A549 (cell line): ENCODE measurements around the gene ROR2. TPM values are rescaled to one million over a fixed set of nuclear protein-coding genes. Genes with fewer than 3 reads are reported as not detected.

Experiments
- ATAC-seq, 2 experiments: fragments of 200-7000 bp in 1 of 2; fragments of >200 bp in 1 of 2; cut with Nextera tagmentation in 1 of 2; cut with Tn5 transposase in 1 of 2; 3 replicates each; pipeline versions ENCODE4 v1.8.0 to v1.9.1; 2018 to 2020; ENCODE audit warnings: mild to moderate bottlenecking in 1 of 2, moderate library complexity in 1 of 2
- CTCF ChIA-PET: fragments of 300-600 bp; sonication (Branson Sonifier 250); formaldehyde crosslinking; extraction: SDS; loops from one replicate; lab custom pipeline; 2021; ENCODE audit warnings: antibody characterized with exemption, inconsistent platforms; lab: Yijun Ruan, JAX
- POLR2A ChIA-PET: fragments of 350-600 bp; formaldehyde crosslinking; extraction: SDS; loops from one replicate; lab custom pipeline; 2021; ENCODE audit warnings: antibody characterized with exemption, inconsistent platforms; lab: Yijun Ruan, JAX
- DNase-seq, 2 experiments: peaks; one replicate each; pipeline versions ENCODE4 v3.0.0 to v3.0.0-alpha.2; 2011 to 2016; ENCODE audit warnings: low read depth in 1 of 2, low spot score in 1 of 2
- FAIRE-seq: peaks from 2 replicates; lab custom pipeline; 2011; peaks lifted over from hg19 to GRCh38; lab: Jason Lieb, UNC
- H3K27ac ChIP-seq, 2 experiments: fragments of >200 bp; sonication (Bioruptor Twin); formaldehyde crosslinking; 3 replicates each; pipeline ENCODE4 v1.5.1; 2016 to 2017
- H3K4me1 ChIP-seq: fragments of >200 bp; sonication (Bioruptor Twin); formaldehyde crosslinking; 3 replicates; pipeline ENCODE4 v1.6.1; 2016
- H3K4me2 ChIP-seq: fragments of >200 bp; sonication (Bioruptor Twin); formaldehyde crosslinking; 3 replicates; pipeline ENCODE4 v1.6.1; 2016
- H3K4me3 ChIP-seq: fragments of >200 bp; sonication (Bioruptor Twin); formaldehyde crosslinking; 3 replicates; pipeline ENCODE4 v1.5.1; 2016
- H3K9me3 ChIP-seq: fragments of >200 bp; sonication (Bioruptor Twin); formaldehyde crosslinking; 3 replicates; pipeline ENCODE4 v1.6.1; 2016
- EHMT2 ChIP-seq: fragments of 200-600 bp; sonication (generic); IDR thresholded peaks from 2 replicates; pipeline ENCODE4 v1.6.1; 2016; ENCODE audit warnings: antibody characterized with exemption, low read depth, mild to moderate bottlenecking, moderate library complexity
- EP300 ChIP-seq, 2 experiments: fragments of >200 bp; sonication (Bioruptor Twin); formaldehyde crosslinking; IDR thresholded peaks; 2 replicates in 1 of 2; 3 replicates in 1 of 2; pipeline ENCODE4 v1.6.1; 2016 to 2017
- HOXB13 ChIP-seq: fragments of 250-450 bp; sonication (Bioruptor Pico); IDR thresholded peaks from 2 replicates; pipeline ENCODE4 v1.5.0; 2020; ENCODE audit warnings: low read depth, mild to moderate bottlenecking, moderate library complexity
- HOXB5 ChIP-seq: fragments of 250-450 bp; sonication (Bioruptor Pico); IDR thresholded peaks from 2 replicates; pipeline ENCODE4 v1.5.0; 2020; ENCODE audit warnings: mild to moderate bottlenecking, moderate library complexity
- JUNB ChIP-seq: fragments of >200 bp; sonication (Bioruptor Twin); formaldehyde crosslinking; IDR thresholded peaks from 2 replicates; pipeline ENCODE4 v1.6.1; 2016
- MAFK ChIP-seq: fragments of 450-650 bp; IDR thresholded peaks from 2 replicates; pipeline ENCODE4 v1.6.1; 2014; ENCODE audit not compliant: partially characterized antibody
- MAZ ChIP-seq: fragments of 150-350 bp; IDR thresholded peaks from 2 replicates; pipeline ENCODE4 v1.6.1; 2014; ENCODE audit warnings: antibody characterized with exemption, low read depth, low read length, borderline replicate concordance
- MYC ChIP-seq: IDR thresholded peaks from 2 replicates; pipeline ENCODE4 v1.6.1; 2012; ENCODE audit warnings: mild to moderate bottlenecking, inconsistent platforms, low read length, improper control_type of control experiment, borderline replicate concordance
- NR3C1 ChIP-seq: fragments of >200 bp; sonication (Bioruptor Twin); formaldehyde crosslinking; IDR thresholded peaks from 3 replicates; pipeline ENCODE4 v1.6.1; 2017
- RAD21 ChIP-seq, 2 experiments: fragments of >200 bp in 1 of 2; sonication (Bioruptor Twin) in 1 of 2; formaldehyde crosslinking in 1 of 2; IDR thresholded peaks in 1 of 2; conservative IDR thresholded peaks in 1 of 2; 2 replicates in 1 of 2; 3 replicates in 1 of 2; pipeline ENCODE4 v1.6.1; 2012 to 2018; ENCODE audit warnings: inconsistent platforms in 1 of 2
- RARB ChIP-seq: fragments of 250-450 bp; sonication (Bioruptor Pico); IDR thresholded peaks from 2 replicates; pipeline ENCODE4 v1.8.0; 2021; ENCODE audit warnings: mild to moderate bottlenecking, moderate library complexity
- RCOR1 ChIP-seq: fragments of 150-350 bp; IDR thresholded peaks from 2 replicates; pipeline ENCODE4 v1.6.1; 2014; ENCODE audit warnings: antibody characterized with exemption, low read length, low read depth
- RFX5 ChIP-seq: fragments of 450-650 bp; IDR thresholded peaks from 2 replicates; pipeline ENCODE4 v1.7.1; 2014; ENCODE audit warnings: antibody characterized with exemption, mild to moderate bottlenecking, moderate library complexity
- SMC3 ChIP-seq: fragments of >200 bp; sonication (Bioruptor Twin); formaldehyde crosslinking; IDR thresholded peaks from 3 replicates; pipeline ENCODE4 v1.6.1; 2018; ENCODE audit warnings: inconsistent platforms
- TP53 ChIP-seq: fragments of 250-450 bp; sonication (Bioruptor Pico); IDR thresholded peaks from 2 replicates; pipeline ENCODE4 v1.5.0; 2021; ENCODE audit warnings: mild to moderate bottlenecking, moderate library complexity
- ZC3H11A ChIP-seq: fragments of 450-650 bp; IDR thresholded peaks from 2 replicates; pipeline ENCODE4 v1.6.1; 2014; ENCODE audit warnings: antibody characterized with exemption, mild to moderate bottlenecking
- ZFP36 ChIP-seq: fragments of 450-650 bp; IDR thresholded peaks from 2 replicates; pipeline ENCODE4 v1.6.1; 2014; ENCODE audit warnings: borderline replicate concordance; ENCODE audit not compliant: partially characterized antibody
- ZNF302 ChIP-seq: fragments of 250-450 bp; sonication (Bioruptor Pico); IDR thresholded peaks from 2 replicates; pipeline ENCODE4 v1.9.0; 2021; ENCODE audit warnings: inconsistent platforms, mild to moderate bottlenecking, moderate library complexity
- WGBS: methylation state at CpG from one replicate; pipeline ENCODE4 v1.1.6; 2017; ENCODE audit errors: missing lambda C conversion rate; 5-methylcytosine and 5-hydroxymethylcytosine counted together
- polyA plus RNA-seq, 4 experiments: library from polyadenylated mRNA; depleted of rRNA in 3 of 4; stranded (reverse); fragments of >200 nt; fragmentation: RNase III in 1 of 4; extraction: RNeasy Plus Mini Kit Qiagen cat#74134 plus additional on column Dnase treatment in 1 of 4; gene quantifications; 2 replicates in 3 of 4; 3 replicates in 1 of 4; pipeline ENCODE4 v1.2.3, GENCODE V29; 2011 to 2017
- TF ChIP-seq, protein P1 (sequence below): fragments of 200-600 bp; sonication (generic); IDR thresholded peaks from 2 replicates; pipeline ENCODE4 v1.6.1; 2016; ENCODE audit warnings: antibody characterized with exemption, mild to moderate bottlenecking, moderate library complexity
- TF ChIP-seq, protein P2 (sequence below): fragments of >200 bp; sonication (Bioruptor Twin); formaldehyde crosslinking; IDR thresholded peaks from 2 replicates; pipeline ENCODE4 v1.6.1; 2016
- TF ChIP-seq, protein P3 (sequence below): fragments of 250-450 bp; sonication (Bioruptor Pico); IDR thresholded peaks from 2 replicates; pipeline ENCODE4 v1.5.0; 2020; ENCODE audit warnings: low read depth, mild to moderate bottlenecking, moderate library complexity
- TF ChIP-seq, protein P4 (sequence below): fragments of >200 bp; sonication (Bioruptor Twin); formaldehyde crosslinking; IDR thresholded peaks from 3 replicates; pipeline ENCODE4 v1.6.1; 2016

Gene ROR2
- polyA plus RNA-seq, 2 of the 4 experiments (the other 2 are of a cell fraction), result 0.12 to 0.53 TPM

DNA sequence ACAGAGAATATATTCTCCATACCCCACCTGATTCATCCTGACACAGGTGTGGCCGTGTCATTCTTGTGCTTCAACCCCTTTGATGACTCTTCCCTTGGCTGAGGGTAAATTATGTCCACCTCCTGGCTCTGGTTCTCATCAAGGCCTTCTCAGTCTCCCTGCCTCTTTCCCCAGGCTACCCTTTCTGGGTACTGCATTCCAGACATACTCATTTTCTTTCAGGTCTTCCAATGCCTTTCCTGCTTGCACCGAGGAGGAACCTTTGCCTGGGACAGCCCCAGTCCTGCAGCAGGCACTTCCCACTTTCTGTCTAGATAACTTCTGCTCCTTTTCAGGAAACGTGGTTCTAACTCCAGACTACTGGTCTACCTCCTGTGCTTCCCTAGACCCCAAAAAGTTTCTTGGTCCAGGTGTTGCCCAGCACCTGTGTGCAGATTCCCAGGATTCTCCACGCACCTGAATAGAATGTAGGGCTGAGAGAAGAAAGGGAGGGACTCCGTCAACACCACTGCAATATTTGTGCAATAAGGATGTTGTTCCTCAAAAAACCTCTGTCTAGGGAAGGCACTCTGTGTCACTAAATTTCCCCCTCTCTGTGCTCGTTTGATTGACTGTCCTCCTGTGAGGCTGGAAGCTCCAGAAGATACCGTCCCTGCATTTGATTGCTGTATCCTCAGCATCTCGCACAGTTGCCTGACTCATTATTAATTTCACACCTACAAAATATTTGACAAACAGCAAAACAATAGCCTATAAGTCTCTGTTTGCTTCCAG lies 271.0 kb downstream of the ROR2 start (continued):
- TF ChIP-seq, protein P1, sequence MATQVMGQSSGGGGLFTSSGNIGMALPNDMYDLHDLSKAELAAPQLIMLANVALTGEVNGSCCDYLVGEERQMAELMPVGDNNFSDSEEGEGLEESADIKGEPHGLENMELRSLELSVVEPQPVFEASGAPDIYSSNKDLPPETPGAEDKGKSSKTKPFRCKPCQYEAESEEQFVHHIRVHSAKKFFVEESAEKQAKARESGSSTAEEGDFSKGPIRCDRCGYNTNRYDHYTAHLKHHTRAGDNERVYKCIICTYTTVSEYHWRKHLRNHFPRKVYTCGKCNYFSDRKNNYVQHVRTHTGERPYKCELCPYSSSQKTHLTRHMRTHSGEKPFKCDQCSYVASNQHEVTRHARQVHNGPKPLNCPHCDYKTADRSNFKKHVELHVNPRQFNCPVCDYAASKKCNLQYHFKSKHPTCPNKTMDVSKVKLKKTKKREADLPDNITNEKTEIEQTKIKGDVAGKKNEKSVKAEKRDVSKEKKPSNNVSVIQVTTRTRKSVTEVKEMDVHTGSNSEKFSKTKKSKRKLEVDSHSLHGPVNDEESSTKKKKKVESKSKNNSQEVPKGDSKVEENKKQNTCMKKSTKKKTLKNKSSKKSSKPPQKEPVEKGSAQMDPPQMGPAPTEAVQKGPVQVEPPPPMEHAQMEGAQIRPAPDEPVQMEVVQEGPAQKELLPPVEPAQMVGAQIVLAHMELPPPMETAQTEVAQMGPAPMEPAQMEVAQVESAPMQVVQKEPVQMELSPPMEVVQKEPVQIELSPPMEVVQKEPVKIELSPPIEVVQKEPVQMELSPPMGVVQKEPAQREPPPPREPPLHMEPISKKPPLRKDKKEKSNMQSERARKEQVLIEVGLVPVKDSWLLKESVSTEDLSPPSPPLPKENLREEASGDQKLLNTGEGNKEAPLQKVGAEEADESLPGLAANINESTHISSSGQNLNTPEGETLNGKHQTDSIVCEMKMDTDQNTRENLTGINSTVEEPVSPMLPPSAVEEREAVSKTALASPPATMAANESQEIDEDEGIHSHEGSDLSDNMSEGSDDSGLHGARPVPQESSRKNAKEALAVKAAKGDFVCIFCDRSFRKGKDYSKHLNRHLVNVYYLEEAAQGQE, result no peak
- TF ChIP-seq, protein P2, sequence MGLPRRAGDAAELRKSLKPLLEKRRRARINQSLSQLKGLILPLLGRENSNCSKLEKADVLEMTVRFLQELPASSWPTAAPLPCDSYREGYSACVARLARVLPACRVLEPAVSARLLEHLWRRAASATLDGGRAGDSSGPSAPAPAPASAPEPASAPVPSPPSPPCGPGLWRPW, result no peak
- TF ChIP-seq MYC, result no peak

DNA sequence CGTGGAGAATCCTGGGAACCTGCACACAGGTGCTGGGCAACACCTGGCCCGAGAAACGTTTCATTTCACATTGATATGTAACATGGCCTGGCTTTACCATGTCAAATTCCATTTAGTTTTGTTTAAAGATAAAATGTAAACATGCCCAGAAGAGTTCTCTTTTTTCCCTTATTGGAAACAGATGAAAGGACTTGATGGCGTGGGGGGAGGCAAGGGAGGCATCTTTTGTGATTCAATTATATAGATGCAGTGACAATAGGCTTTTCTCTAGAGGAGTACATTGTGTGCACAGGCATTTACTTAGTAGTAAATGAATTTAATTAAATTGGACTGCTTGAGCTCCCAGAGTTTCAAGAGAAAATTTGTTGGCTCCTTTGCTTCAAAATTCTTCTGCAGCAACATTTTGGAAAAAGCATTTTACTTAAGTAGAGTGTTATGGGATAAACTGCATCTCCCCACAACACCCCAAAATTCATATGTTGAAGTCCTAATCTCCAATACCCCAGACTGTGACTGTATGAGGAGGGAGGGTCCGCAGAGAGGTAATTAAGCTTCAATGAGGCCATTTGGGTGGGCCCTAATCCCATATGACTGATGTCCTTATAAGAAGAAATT lies 272.1 kb downstream of the ROR2 start:
- TF ChIP-seq, protein P1, result no peak
- TF ChIP-seq MAZ, result no peak
- TF ChIP-seq RARB (CRISPR knock-in tag), result no peak
- no peak for TF ChIP-seq RFX5
- Histone ChIP-seq H3K4me1 (no peaks in the 10 kb centered on the region), H3K4me2 (no peak overlapping the region), H3K9me3 (no peaks in the 10 kb centered on the region), H3K4me3 (no peak overlapping the region), H3K27ac (no peak overlapping the region)
- no peak for FAIRE-seq
- DNase-seq, result no peak
- POLR2A ChIA-PET, result no interaction called here
- no peak for ATAC-seq
- 38% methylated on average over 5 of the region's 5 CpGs for WGBS
- CTCF ChIA-PET, result interaction anchor here (0.6 to 3.8 kb wide), 6 partner anchors 19 to 766 kb away, joined by 3 to 54 read pairs (median 6); no protein-coding TSS in a partner anchor

DNA sequence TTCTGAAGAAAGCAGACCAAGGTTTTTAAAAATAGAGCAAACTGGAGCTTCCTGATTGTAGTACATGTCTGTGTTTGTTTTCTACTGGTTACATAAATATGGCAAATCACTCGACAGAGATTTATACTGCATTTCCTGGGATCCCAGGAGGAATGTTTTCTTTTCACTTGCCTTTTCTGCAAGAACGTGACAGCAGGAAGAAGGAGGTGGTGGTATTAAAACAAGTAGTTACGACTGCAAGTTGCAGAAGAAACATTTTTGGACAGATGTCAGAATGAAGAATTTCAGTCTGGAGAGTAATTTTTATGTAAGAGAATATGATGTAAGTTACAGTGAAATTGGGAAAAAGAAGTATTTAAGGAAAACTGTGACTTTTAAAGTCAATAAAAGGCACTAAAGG lies 272.7 kb downstream of the ROR2 start:
- 24% methylated on average over 3 of the region's 3 CpGs for WGBS
- H3K4me3 ChIP-seq, result no peak overlapping the region
- FAIRE-seq, result no peak
- H3K4me1 ChIP-seq, result no peaks in the 10 kb centered on the region
- ATAC-seq, result no peak
- DNase-seq, result no peak
- TF ChIP-seq EP300 (IDR thresholded peaks at IDR 0.05), result no peak
- no peak for TF ChIP-seq ZC3H11A
- no peak for TF ChIP-seq TP53 (CRISPR knock-in tag)
- TF ChIP-seq, protein P3, sequence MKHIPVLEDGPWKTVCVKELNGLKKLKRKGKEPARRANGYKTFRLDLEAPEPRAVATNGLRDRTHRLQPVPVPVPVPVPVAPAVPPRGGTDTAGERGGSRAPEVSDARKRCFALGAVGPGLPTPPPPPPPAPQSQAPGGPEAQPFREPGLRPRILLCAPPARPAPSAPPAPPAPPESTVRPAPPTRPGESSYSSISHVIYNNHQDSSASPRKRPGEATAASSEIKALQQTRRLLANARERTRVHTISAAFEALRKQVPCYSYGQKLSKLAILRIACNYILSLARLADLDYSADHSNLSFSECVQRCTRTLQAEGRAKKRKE (CRISPR knock-in tag), result no peak
- TF ChIP-seq ZFP36, result no peak
- TF ChIP-seq, protein P4, sequence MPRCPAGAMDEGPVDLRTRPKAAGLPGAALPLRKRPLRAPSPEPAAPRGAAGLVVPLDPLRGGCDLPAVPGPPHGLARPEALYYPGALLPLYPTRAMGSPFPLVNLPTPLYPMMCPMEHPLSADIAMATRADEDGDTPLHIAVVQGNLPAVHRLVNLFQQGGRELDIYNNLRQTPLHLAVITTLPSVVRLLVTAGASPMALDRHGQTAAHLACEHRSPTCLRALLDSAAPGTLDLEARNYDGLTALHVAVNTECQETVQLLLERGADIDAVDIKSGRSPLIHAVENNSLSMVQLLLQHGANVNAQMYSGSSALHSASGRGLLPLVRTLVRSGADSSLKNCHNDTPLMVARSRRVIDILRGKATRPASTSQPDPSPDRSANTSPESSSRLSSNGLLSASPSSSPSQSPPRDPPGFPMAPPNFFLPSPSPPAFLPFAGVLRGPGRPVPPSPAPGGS, result no peak
- no peak for TF ChIP-seq HOXB5 (CRISPR knock-in tag)
- no peak for TF ChIP-seq EHMT2
- no peak for TF ChIP-seq SMC3
- no peak for TF ChIP-seq RAD21 (conservative IDR thresholded peaks at IDR 0.05 in 1 of 2, IDR thresholded peaks at IDR 0.05 in 1 of 2)
- no peak for TF ChIP-seq NR3C1
- TF ChIP-seq RCOR1, result no peak
- TF ChIP-seq JUNB, result no peak
- no peak for TF ChIP-seq ZNF302 (CRISPR knock-in tag)
- no peak for TF ChIP-seq MAFK
- TF ChIP-seq MYC, result no peak
- TF ChIP-seq RARB (CRISPR knock-in tag), result no peak
- TF ChIP-seq HOXB13, result no peak
- CTCF ChIA-PET, result interaction anchor here (1.1 to 3.8 kb wide), 7 partner anchors 9 to 766 kb away, joined by 3 to 54 read pairs (median 7); no protein-coding TSS in a partner anchor
- no peaks in the 10 kb centered on the region for H3K9me3 ChIP-seq
- no peak overlapping the region for H3K4me2 ChIP-seq
- no peak overlapping the region for H3K27ac ChIP-seq
- POLR2A ChIA-PET, result no interaction called here
